A549 (cell line): ENCODE results near the gene CSNK1E. TPM values are rescaled to one million over a fixed set of nuclear protein-coding genes. Genes with fewer than 3 reads are reported as not detected.
"Not testable (repeated sequence)": the region's sequence is repeated elsewhere in the genome, so short reads cannot be mapped to it uniquely, and the experiment has no call there.

Experiments used
- ATAC-seq, 2 experiments: fragments of 200-7000 bp in 1 of 2; fragments of >200 bp in 1 of 2; cut with Nextera tagmentation in 1 of 2; cut with Tn5 transposase in 1 of 2; 3 replicates each; pipeline versions ENCODE4 v1.8.0 to v1.9.1; 2018 to 2020; ENCODE audit warnings: mild to moderate bottlenecking in 1 of 2, moderate library complexity in 1 of 2
- CTCF ChIA-PET: fragments of 300-600 bp; sonication (Branson Sonifier 250); formaldehyde crosslinking; extraction: SDS; loops from one replicate; lab custom pipeline; 2021; ENCODE audit warnings: antibody characterized with exemption, inconsistent platforms; lab: Yijun Ruan, JAX
- POLR2A ChIA-PET: fragments of 350-600 bp; formaldehyde crosslinking; extraction: SDS; loops from one replicate; lab custom pipeline; 2021; ENCODE audit warnings: antibody characterized with exemption, inconsistent platforms; lab: Yijun Ruan, JAX
- DNase-seq, 2 experiments: peaks; one replicate each; pipeline versions ENCODE4 v3.0.0 to v3.0.0-alpha.2; 2011 to 2016; ENCODE audit warnings: low read depth in 1 of 2, low spot score in 1 of 2
- FAIRE-seq: peaks from 2 replicates; lab custom pipeline; 2011; peaks lifted over from hg19 to GRCh38; lab: Jason Lieb, UNC
- H3K27ac ChIP-seq, 2 experiments: fragments of >200 bp; sonication (Bioruptor Twin); formaldehyde crosslinking; 3 replicates each; pipeline ENCODE4 v1.5.1; 2016 to 2017
- H3K4me1 ChIP-seq: fragments of >200 bp; sonication (Bioruptor Twin); formaldehyde crosslinking; 3 replicates; pipeline ENCODE4 v1.6.1; 2016
- H3K4me2 ChIP-seq: fragments of >200 bp; sonication (Bioruptor Twin); formaldehyde crosslinking; 3 replicates; pipeline ENCODE4 v1.6.1; 2016
- H3K4me3 ChIP-seq: fragments of >200 bp; sonication (Bioruptor Twin); formaldehyde crosslinking; 3 replicates; pipeline ENCODE4 v1.5.1; 2016
- H3K9me3 ChIP-seq: fragments of >200 bp; sonication (Bioruptor Twin); formaldehyde crosslinking; 3 replicates; pipeline ENCODE4 v1.6.1; 2016
- BHLHE40 ChIP-seq: IDR thresholded peaks from 2 replicates; pipeline ENCODE4 v1.6.1; 2012; ENCODE audit warnings: low read depth, low read length, inconsistent platforms
- CBX8 ChIP-seq: fragments of 200-600 bp; sonication (generic); IDR thresholded peaks from 2 replicates; pipeline ENCODE4 v1.6.1; 2016
- CHD4 ChIP-seq: fragments of 200-600 bp; sonication (generic); IDR thresholded peaks from 2 replicates; pipeline ENCODE4 v1.6.1; 2016; ENCODE audit warnings: antibody characterized with exemption, mild to moderate bottlenecking, borderline replicate concordance
- GATA3 ChIP-seq: IDR thresholded peaks from 2 replicates; pipeline ENCODE4 v1.6.1; 2012; ENCODE audit warnings: borderline replicate concordance
- JUN ChIP-seq, 2 experiments: fragments of >200 bp; sonication (Bioruptor Twin); formaldehyde crosslinking; IDR thresholded peaks; 2 replicates in 1 of 2; 3 replicates in 1 of 2; pipeline ENCODE4 v1.6.1; 2016 to 2017
- JUNB ChIP-seq: fragments of >200 bp; sonication (Bioruptor Twin); formaldehyde crosslinking; IDR thresholded peaks from 2 replicates; pipeline ENCODE4 v1.6.1; 2016
- MAZ ChIP-seq: fragments of 150-350 bp; IDR thresholded peaks from 2 replicates; pipeline ENCODE4 v1.6.1; 2014; ENCODE audit warnings: antibody characterized with exemption, low read depth, low read length, borderline replicate concordance
- NPAS2 ChIP-seq: fragments of 250-450 bp; sonication (Bioruptor Pico); IDR thresholded peaks from 2 replicates; pipeline ENCODE4 v1.8.0; 2022; ENCODE audit warnings: mild to moderate bottlenecking, moderate library complexity, borderline replicate concordance
- RFX5 ChIP-seq: fragments of 450-650 bp; IDR thresholded peaks from 2 replicates; pipeline ENCODE4 v1.7.1; 2014; ENCODE audit warnings: antibody characterized with exemption, mild to moderate bottlenecking, moderate library complexity
- ZFP36 ChIP-seq: fragments of 450-650 bp; IDR thresholded peaks from 2 replicates; pipeline ENCODE4 v1.6.1; 2014; ENCODE audit warnings: borderline replicate concordance; ENCODE audit not compliant: partially characterized antibody
- ZNF302 ChIP-seq: fragments of 250-450 bp; sonication (Bioruptor Pico); IDR thresholded peaks from 2 replicates; pipeline ENCODE4 v1.9.0; 2021; ENCODE audit warnings: inconsistent platforms, mild to moderate bottlenecking, moderate library complexity
- WGBS: methylation state at CpG from one replicate; pipeline ENCODE4 v1.1.6; 2017; ENCODE audit errors: missing lambda C conversion rate; 5-methylcytosine and 5-hydroxymethylcytosine counted together
- polyA minus RNA-seq: library from RNA; depleted of rRNA, polyadenylated mRNA; stranded (reverse); fragments of >200 nt; gene quantifications from 2 replicates; pipeline ENCODE4 v1.2.3, GENCODE V29; 2011; rRNA and poly(A)+ RNA removed
- polyA plus RNA-seq, 4 experiments: library from polyadenylated mRNA; depleted of rRNA in 3 of 4; stranded (reverse); fragments of >200 nt; fragmentation: RNase III in 1 of 4; extraction: RNeasy Plus Mini Kit Qiagen cat#74134 plus additional on column Dnase treatment in 1 of 4; gene quantifications; 2 replicates in 3 of 4; 3 replicates in 1 of 4; pipeline ENCODE4 v1.2.3, GENCODE V29; 2011 to 2017
- TF ChIP-seq, protein P1 (sequence below): fragments of >200 bp; sonication (Bioruptor Twin); formaldehyde crosslinking; IDR thresholded peaks from 3 replicates; pipeline ENCODE4 v1.6.1; 2016

CSNK1E gene
- polyA plus RNA-seq (2011; rRNA removed) (58.3 and 60.9 TPM in 2 replicates), polyA plus RNA-seq (2017; fragmentation: RNase III; extraction: RNeasy Plus Mini Kit Qiagen cat#74134 plus additional on column Dnase treatment) (57.1 to 63.3 TPM (median 59.3 TPM) in 3 replicates), polyA minus RNA-seq (85.9 and 117 TPM in 2 replicates)
- polyA plus RNA-seq (2012; cell fraction: cytosol; rRNA removed), result 123 and 153 TPM in 2 replicates
- polyA plus RNA-seq (2012; cell fraction: nucleus; rRNA removed), result 172 and 199 TPM in 2 replicates

DNA sequence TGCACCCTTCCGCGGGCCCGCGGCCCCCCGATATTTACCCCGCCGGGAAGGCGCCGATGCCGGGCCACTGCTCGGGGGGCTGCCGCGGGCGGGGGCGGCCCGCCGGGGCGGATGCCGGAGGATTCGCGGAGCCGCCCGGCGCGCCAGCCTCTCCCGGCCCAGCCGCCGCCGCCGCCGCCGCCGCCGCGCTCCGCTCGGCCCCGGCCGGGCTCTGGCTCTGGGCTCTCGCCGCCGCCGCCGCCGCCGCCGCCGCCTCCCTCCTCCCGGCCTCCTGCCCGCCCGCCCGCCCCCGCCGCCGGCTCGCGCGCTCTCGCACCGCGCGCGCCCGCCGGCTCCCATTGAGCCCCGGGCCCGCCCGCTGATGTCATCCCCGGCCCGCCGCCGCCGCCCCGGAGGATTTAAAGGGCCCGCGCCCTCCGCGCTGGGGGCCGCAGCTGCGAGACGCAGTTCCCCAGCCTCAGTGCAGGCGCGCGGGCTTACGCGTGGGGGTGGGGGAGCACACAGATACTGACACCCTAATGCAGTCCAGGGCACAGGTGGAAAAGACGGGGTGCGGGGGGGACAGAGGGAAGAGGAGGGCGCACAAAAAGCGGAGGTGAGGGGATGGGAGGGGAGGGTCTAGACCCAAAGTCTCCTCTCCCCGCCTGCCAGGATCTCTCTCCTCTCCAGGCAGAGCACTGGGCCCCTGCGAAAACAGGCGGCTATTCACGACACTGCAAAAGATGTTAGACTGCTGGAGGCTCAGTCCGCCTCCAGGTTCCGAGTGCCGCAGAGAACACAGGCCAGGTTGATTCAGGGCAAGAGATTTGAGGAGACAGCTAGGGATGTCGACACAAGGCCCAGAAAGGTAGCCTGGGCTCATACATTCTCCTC, at the start of gene CSNK1E:
Gene CSNK1E (minus strand): TSS at position 312 of the 873 bp plus-strand sequence. CDS start 3,276 bp downstream, outside the sequence.
- CTCF ChIA-PET, result no interaction called here

DNA sequence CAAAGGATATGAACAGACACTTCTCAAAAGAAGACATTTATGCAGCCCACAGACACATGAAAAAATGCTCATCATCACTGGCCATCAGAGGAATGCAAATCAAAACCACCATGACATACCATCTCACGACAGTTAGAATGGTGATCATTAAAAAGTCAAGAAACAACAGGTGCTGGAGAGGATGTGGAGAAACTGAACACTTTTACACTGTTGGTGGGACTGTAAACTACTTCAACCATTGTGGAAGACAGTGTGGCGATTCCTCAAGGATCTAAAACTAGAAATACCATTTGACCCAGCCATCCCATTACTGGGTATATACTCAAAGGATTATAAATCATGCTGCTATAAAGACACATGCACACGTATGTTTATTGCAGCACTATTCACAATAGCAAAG, 48.6 kb upstream of the CSNK1E start:
- FAIRE-seq, ATAC-seq, POLR2A ChIA-PET, H3K27ac ChIP-seq, CTCF ChIA-PET, H3K9me3 ChIP-seq, H3K4me1 ChIP-seq, DNase-seq, H3K4me3 ChIP-seq, H3K4me2 ChIP-seq: not testable (repeated sequence)
- 82% methylated on average over 3 of the region's 3 CpGs for WGBS

More for the DNA sequence above, at the start of gene CSNK1E:
- POLR2A ChIA-PET, result interaction anchor here (0.6 kb wide), 1 partner anchor 24 kb away, joined by 3 read pairs; no protein-coding TSS in a partner anchor
- H3K9me3 ChIP-seq, result no peaks in the 10 kb centered on the region
- peak; percentile 41 to 42 for ATAC-seq
- peak within 1 kb of the TSS; percentile 92 to 99 for H3K27ac ChIP-seq
- H3K4me1 ChIP-seq, result peaks cover 48% of the 10 kb centered on the region
- TF ChIP-seq NPAS2 (CRISPR knock-in tag), result no peak
- no peak for TF ChIP-seq MAZ
- no peak for TF ChIP-seq CHD4
- no peak for TF ChIP-seq JUNB
- no peak for TF ChIP-seq GATA3
- no peak for TF ChIP-seq ZFP36
- peak in 1 of 2 experiments; percentile 45; a peak in 1 of 5 replicates for TF ChIP-seq JUN (IDR thresholded peaks at IDR 0.05)
- no peak for TF ChIP-seq CBX8
- TF ChIP-seq, protein P1, sequence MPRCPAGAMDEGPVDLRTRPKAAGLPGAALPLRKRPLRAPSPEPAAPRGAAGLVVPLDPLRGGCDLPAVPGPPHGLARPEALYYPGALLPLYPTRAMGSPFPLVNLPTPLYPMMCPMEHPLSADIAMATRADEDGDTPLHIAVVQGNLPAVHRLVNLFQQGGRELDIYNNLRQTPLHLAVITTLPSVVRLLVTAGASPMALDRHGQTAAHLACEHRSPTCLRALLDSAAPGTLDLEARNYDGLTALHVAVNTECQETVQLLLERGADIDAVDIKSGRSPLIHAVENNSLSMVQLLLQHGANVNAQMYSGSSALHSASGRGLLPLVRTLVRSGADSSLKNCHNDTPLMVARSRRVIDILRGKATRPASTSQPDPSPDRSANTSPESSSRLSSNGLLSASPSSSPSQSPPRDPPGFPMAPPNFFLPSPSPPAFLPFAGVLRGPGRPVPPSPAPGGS, result peak; percentile 38; the same call in 1 of the 3 replicates
- TF ChIP-seq BHLHE40, result no peak
- TF ChIP-seq ZNF302 (CRISPR knock-in tag), result no peak
- no peak for TF ChIP-seq RFX5
- DNase-seq, result peak; percentile 44 to 51
- 10% methylated on average over 2 of the region's 98 CpGs for WGBS
- FAIRE-seq, result no peak
- peak within 1 kb of the TSS; percentile 76 for H3K4me3 ChIP-seq
- H3K4me2 ChIP-seq, result peak within 1 kb of the TSS; percentile 99

DNA sequence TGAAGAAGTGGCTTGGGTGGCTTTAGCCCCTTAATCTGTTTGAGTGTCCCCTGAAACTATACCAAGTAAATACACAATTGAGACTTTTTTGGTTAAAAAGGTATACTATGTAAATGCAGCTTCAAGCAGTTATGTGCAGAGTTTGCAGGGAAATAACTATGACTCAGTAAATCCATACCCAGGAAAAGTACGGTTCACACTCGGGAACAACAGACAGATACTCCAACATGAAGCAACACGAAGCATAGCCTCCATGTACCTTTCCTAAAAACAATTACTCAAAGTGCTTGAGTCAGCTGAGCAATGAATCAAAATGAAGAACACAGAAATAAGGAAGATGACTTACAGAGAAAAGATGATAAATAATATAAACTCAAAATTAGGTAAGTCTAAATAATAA, 47.9 kb upstream of the CSNK1E start:
- H3K4me1 ChIP-seq, H3K4me2 ChIP-seq, FAIRE-seq, ATAC-seq, CTCF ChIA-PET, H3K9me3 ChIP-seq, DNase-seq, POLR2A ChIA-PET, H3K4me3 ChIP-seq, H3K27ac ChIP-seq: not testable (repeated sequence)
- 90% methylated on average over 3 of the region's 3 CpGs for WGBS

DNA sequence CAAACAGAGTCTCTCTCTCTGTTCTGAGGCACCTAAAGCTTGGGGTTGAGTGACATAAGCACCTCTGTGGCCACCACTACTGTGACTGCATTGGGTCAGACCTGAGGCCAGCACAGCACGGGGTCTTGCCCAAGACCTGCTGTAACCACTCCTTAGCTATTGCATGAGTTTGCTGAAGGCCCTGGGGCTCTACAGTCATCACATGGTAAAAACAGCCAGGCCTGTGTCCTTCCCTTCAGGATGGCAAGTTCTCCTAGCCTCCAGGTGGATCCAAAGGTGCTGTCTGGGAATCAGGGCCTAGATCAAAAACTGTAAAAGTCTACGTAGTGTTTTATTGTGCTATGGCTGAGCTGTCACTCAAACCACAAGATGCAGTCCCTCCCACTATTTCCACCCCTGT, 43.3 kb upstream of the CSNK1E start:
- ATAC-seq, POLR2A ChIA-PET, H3K4me3 ChIP-seq, DNase-seq, H3K4me1 ChIP-seq, FAIRE-seq, H3K27ac ChIP-seq, H3K9me3 ChIP-seq, CTCF ChIA-PET, H3K4me2 ChIP-seq: not testable (repeated sequence)
- 100% methylated on average over 1 of the region's 2 CpGs for WGBS

DNA sequence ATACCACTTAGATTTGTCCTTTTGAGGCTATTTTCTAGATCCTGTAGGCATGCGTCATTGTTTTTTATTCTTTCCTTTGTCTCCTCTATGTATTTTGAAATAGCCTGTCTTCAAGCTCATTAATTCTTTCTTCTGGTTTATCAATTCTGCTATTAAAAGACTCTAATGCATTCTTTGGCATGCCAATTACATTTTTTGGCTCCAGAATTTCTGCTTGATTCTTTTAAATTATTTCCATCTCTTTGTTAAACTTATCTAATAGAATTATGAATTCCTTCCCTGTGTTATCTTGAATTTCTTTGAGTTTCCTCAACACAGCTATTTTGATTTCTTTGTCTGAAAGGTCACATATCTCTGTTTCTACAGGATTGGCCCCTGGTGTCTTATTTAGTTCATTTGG, 42.6 kb upstream of the CSNK1E start:
- POLR2A ChIA-PET, H3K4me3 ChIP-seq, DNase-seq, CTCF ChIA-PET, H3K4me2 ChIP-seq, H3K27ac ChIP-seq, FAIRE-seq, H3K4me1 ChIP-seq, H3K9me3 ChIP-seq, ATAC-seq: not testable (repeated sequence)
- 100% methylated on average over 1 of the region's 1 CpG for WGBS

DNA sequence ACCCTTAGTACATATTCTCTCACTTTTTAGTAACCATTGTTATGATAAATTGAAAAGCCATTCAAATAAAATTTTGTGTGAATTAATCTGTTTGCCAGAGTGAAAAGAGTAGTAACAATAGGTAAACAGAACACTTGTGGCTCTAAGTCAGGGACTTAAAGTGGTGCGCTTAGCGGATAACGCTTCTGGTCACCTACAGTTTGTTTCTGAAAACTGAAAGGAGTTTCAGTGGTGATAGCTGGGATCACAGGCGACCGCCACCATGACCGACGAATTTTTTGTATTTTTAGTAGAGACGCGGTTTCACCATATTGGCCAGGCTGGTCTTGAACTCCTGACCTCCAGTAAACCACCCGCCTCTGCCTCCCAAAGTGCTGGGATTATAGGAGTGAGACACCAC, 40.7 kb upstream of the CSNK1E start:
- CTCF ChIA-PET, result interaction anchor here (0.7 kb wide), 1 partner anchor 144 kb away, joined by 3 read pairs; no protein-coding TSS in a partner anchor
- H3K9me3 ChIP-seq, POLR2A ChIA-PET, H3K4me1 ChIP-seq, H3K27ac ChIP-seq, H3K4me2 ChIP-seq, ATAC-seq, DNase-seq, H3K4me3 ChIP-seq, FAIRE-seq: not testable (repeated sequence)
- WGBS, result 85% methylated on average over 10 of the region's 10 CpGs
